GM10248 (cell line): ENCODE measurements around the gene NPTXR.

Experiments used
- CTCF ChIA-PET: fragments of 300-600 bp; sonication (Branson Sonifier 250); formaldehyde crosslinking; extraction: SDS; loops from one replicate; lab custom pipeline; 2021; ENCODE audit warnings: antibody characterized with exemption; lab: Yijun Ruan, JAX
- POLR2A ChIA-PET: fragments of 350-650 bp; sonication (Branson Sonifier 250); formaldehyde crosslinking; extraction: SDS; loops from one replicate; lab custom pipeline; 2020; ENCODE audit warnings: antibody characterized with exemption; lab: Yijun Ruan, JAX
- DNase-seq: peaks from one replicate; pipeline ENCODE4 v3.0.0; 2012; ENCODE audit errors: extremely low spot score
- CTCF ChIP-seq: IDR thresholded peaks from 2 replicates; pipeline ENCODE4 v1.5.1; 2012; ENCODE audit warnings: mild to moderate bottlenecking, low read depth; ENCODE audit errors: extremely low read depth, missing control alignments, control extremely low read depth

NPTXR gene

GRCh38 chr22:38772623-38772873, 71.3 kb downstream of the NPTXR start:
- no peak for TF ChIP-seq CTCF
- DNase-seq, result no peak
- CTCF ChIA-PET, result no interaction called here
- POLR2A ChIA-PET, result no interaction called here

GRCh38 chr22:38770257-38770949, 73.4 kb downstream of the NPTXR start:
- no peak for TF ChIP-seq CTCF
- POLR2A ChIA-PET, result no interaction called here
- CTCF ChIA-PET, result interaction anchor here (0.6 to 3.7 kb wide), 11 partner anchors 8 to 232 kb away, joined by 3 to 39 read pairs (median 8); no protein-coding TSS in a partner anchor
- no peak for DNase-seq
